Activated B cell treated with CpG ODN at 0.5 μM for 24 hours (primary cell): ENCODE measurements around the gene CFAP210. TPM values are rescaled to one million over a fixed set of nuclear protein-coding genes. Genes with fewer than 3 reads are reported as not detected.

Source experiments
- ATAC-seq: fragments of 200-7000 bp; cut with Tn5 transposase; one replicate; pipeline ENCODE4 v1.10.0; 2021; ENCODE audit warnings: low read depth, mild to moderate bottlenecking, moderate library complexity
- CTCF ChIA-PET: fragments of 350-600 bp; sonication (Branson Sonifier 250); formaldehyde crosslinking; loops from one replicate; lab custom pipeline; 2021; ENCODE audit warnings: antibody characterized with exemption; lab: Charles Lee
- POLR2A ChIA-PET: fragments of 350-600 bp; sonication (Branson Sonifier 250); formaldehyde crosslinking; loops from one replicate; lab custom pipeline; 2021; ENCODE audit warnings: antibody characterized with exemption; lab: Charles Lee
- DNase-seq: peaks from one replicate; pipeline ENCODE4 v3.0.0; 2022
- H3K27ac Mint-ChIP-seq: one replicate; pipeline ENCODE4 v1.8.0; 2020; ENCODE audit warnings: mixed read lengths
- H3K27me3 Mint-ChIP-seq: one replicate; pipeline ENCODE4 v1.8.0; 2021; ENCODE audit warnings: mixed read lengths
- H3K36me3 Mint-ChIP-seq: one replicate; pipeline ENCODE4 v1.8.0; 2021; ENCODE audit warnings: low read depth, mixed read lengths
- H3K4me1 Mint-ChIP-seq: one replicate; pipeline ENCODE4 v1.8.0; 2021; ENCODE audit warnings: mixed read lengths
- H3K4me3 Mint-ChIP-seq: one replicate; pipeline ENCODE4 v1.8.0; 2020; ENCODE audit warnings: mild to moderate bottlenecking, mixed read lengths
- H3K9me3 Mint-ChIP-seq: one replicate; pipeline ENCODE4 v1.8.0; 2020; ENCODE audit warnings: mixed read lengths
- intact Hi-C: fragments of 100-400 bp; cut with micrococcal nuclease; formaldehyde crosslinking; loops from one replicate; pipeline ENCODE4 v1.15.1; 2024
- total RNA-seq: library from RNA; stranded (reverse); gene quantifications from 2 replicates; pipeline ENCODE4 v1.2.3, GENCODE V29; 2022
- TF ChIP-seq, protein P1 (sequence below): fragments of 200-600 bp; IDR thresholded peaks from one replicate; pipeline ENCODE4 v1.8.0; 2022; ENCODE audit warnings: antibody characterized with exemption, mild to moderate bottlenecking

Gene CFAP210
- total RNA-seq, 1 donor from 2014 or later: not detected

DNA sequence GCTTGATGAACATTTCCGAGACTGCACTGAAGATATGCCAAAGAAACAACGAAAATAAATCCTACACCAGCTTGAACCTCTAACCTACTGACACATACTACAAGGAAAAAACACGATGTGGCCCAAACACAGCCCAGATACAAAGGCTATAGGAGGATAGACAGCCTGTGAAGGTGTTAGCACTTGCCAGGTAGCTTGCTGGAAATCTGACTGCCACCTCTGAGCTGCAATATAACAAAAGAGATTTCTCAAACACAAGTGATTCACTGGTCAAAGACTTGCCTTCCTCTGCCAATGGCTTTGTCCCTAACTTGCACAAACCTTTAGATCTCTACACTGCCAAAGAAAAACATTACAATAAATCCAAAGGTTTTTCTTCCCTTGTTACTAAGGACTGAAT lies 21.1 kb downstream of the CFAP210 start:
- no peak for DNase-seq
- Mint-ChIP-seq H3K9me3 (no peaks in the 10 kb centered on the region), H3K4me3 (no peak overlapping the region), H3K4me1 (no peaks in the 10 kb centered on the region), H3K36me3 (no peaks in the 10 kb centered on the region), H3K27ac (no peak overlapping the region), H3K27me3 (peaks cover 13% of the 10 kb centered on the region)
- CTCF ChIA-PET: no interaction called here
- ATAC-seq: no peak
- TF ChIP-seq, protein P1, sequence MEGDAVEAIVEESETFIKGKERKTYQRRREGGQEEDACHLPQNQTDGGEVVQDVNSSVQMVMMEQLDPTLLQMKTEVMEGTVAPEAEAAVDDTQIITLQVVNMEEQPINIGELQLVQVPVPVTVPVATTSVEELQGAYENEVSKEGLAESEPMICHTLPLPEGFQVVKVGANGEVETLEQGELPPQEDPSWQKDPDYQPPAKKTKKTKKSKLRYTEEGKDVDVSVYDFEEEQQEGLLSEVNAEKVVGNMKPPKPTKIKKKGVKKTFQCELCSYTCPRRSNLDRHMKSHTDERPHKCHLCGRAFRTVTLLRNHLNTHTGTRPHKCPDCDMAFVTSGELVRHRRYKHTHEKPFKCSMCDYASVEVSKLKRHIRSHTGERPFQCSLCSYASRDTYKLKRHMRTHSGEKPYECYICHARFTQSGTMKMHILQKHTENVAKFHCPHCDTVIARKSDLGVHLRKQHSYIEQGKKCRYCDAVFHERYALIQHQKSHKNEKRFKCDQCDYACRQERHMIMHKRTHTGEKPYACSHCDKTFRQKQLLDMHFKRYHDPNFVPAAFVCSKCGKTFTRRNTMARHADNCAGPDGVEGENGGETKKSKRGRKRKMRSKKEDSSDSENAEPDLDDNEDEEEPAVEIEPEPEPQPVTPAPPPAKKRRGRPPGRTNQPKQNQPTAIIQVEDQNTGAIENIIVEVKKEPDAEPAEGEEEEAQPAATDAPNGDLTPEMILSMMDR: no peak
- intact Hi-C loops: no loop called here
- POLR2A ChIA-PET: no interaction called here

DNA sequence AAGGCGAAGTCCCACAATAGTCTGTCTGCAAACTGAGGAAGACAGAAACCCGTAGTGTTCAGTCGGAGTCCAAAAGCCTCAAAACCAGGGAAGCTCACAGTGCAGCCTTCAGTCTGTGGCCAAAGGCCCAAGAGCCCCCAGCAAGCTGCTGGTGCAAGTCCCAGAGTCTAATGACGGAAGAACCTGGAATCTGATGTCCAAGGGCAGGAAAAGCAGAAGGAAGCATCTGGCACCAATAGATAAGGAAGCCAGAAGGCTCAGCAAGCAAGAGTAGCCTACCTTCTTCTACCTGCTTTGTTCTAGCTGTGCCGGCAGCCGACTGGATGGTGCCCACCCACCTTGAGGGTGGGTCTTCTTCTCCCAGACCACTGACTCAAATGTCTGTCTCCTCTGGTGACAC lies 21.8 kb downstream of the CFAP210 start:
- TF ChIP-seq, protein P1: no peak
- ChIA-PET POLR2A (no interaction called here), CTCF (no interaction called here)
- Mint-ChIP-seq H3K27ac (no peak overlapping the region), H3K4me1 (no peaks in the 10 kb centered on the region), H3K36me3 (no peaks in the 10 kb centered on the region), H3K27me3 (peaks cover 13% of the 10 kb centered on the region), H3K4me3 (no peak overlapping the region), H3K9me3 (no peaks in the 10 kb centered on the region)
- intact Hi-C loops: no loop called here
- ATAC-seq (no peak), DNase-seq (no peak)

DNA sequence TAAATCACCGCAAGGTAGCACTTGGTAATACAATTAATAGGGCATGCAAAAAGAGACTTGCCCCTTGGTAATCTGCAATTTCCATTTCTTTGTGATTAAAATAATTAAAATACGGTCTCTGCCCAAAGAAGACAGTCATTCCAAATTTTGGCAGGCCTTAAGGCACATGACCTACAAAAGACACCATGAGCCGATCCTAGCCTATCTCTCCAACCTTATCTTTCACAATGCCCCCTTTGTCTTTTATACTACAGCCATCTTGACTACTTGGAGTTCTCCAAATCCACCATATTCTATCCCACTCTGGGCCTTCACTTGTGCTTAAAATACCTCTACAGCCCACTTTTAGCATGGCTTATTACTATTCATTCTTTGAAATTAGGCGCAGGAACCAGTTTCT lies 23.3 kb downstream of the CFAP210 start:
- Mint-ChIP-seq H3K9me3 (no peaks in the 10 kb centered on the region), H3K27ac (no peak overlapping the region), H3K36me3 (no peaks in the 10 kb centered on the region), H3K4me3 (no peak overlapping the region), H3K27me3 (peaks cover 12% of the 10 kb centered on the region), H3K4me1 (no peaks in the 10 kb centered on the region)
- ChIA-PET CTCF (no interaction called here), POLR2A (no interaction called here)
- no peak for ATAC-seq
- TF ChIP-seq, protein P1: no peak
- intact Hi-C loops: no loop called here
- DNase-seq: no peak

DNA sequence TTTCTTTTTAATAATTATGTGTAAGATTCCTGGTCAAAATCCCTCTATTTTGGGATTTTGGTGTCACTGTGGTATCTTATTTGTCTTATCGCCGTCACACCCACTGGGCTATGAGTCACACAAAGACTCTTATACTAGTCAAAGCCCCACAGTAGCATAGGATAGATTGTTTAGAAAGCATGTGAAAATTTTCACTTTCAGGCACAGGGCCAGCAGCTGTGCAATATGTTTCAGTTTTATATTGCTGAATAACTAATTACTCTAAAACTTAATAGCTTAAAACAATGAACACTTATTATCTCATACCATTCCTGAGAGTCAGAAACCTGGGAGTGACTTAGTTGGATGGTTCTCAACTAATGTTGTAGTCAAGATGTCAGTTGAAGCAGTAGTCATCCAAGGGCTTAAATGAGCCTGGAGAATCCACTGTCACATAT lies 24.0 kb downstream of the CFAP210 start:
- ChIA-PET POLR2A (no interaction called here), CTCF (no interaction called here)
- Mint-ChIP-seq H3K27me3 (peaks cover 12% of the 10 kb centered on the region), H3K4me3 (no peak overlapping the region), H3K27ac (no peak overlapping the region), H3K9me3 (no peaks in the 10 kb centered on the region), H3K4me1 (no peaks in the 10 kb centered on the region), H3K36me3 (no peaks in the 10 kb centered on the region)
- DNase-seq (no peak), ATAC-seq (no peak)
- TF ChIP-seq, protein P1: no peak
- intact Hi-C loops: no loop called here

DNA sequence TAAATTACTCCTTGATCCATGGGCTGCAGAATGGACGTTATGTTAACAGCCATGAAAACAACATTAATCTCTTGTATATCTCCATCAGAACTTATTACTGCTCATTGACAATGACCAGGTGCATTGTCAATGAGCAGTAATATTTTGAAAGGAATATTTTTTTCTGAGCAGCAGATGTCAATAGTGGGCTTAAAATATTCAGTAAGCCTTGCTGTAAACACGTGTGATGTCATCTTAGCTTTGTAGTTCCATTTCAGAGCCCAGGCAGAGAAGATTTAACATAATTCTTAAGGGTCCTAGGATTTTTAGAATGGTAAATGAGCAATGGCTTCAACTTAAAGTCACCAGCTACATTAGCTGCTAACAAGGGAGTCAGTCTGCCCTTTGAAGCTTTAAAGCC lies 26.6 kb downstream of the CFAP210 start:
- intact Hi-C loops: no loop called here

More for the DNA sequence above, 26.6 kb downstream of the CFAP210 start:
- no peaks in the 10 kb centered on the region for H3K9me3 Mint-ChIP-seq
- H3K27ac Mint-ChIP-seq: no peak overlapping the region
- H3K27me3 Mint-ChIP-seq: peaks cover 8% of the 10 kb centered on the region
- no peaks in the 10 kb centered on the region for H3K4me1 Mint-ChIP-seq
- DNase-seq: no peak
- no peak overlapping the region for H3K4me3 Mint-ChIP-seq
- CTCF ChIA-PET: no interaction called here
- POLR2A ChIA-PET: no interaction called here
- no peaks in the 10 kb centered on the region for H3K36me3 Mint-ChIP-seq
- ATAC-seq: no peak
- TF ChIP-seq, protein P1: no peak
